Adrenal gland (tissue), 12 donors: ENCODE results near the gene HSF4. TPM values are rescaled to one million over a fixed set of nuclear protein-coding genes. Genes with fewer than 3 reads are reported as not detected.

Source experiments
- DNase-seq, 7 donors: peaks; one replicate each; pipeline ENCODE4 v3.0.0-alpha.2; 2019 to 2020
- H3K27ac ChIP-seq, 5 donors: fragments of 200-600 bp; sonication (generic) in 4 of 5; 1 replicate in 3 of 5; 2 replicates in 2 of 5; pipeline versions ENCODE4 v1.5.1 to v1.8.0; 2016 to 2020; ENCODE audit warnings: mild to moderate bottlenecking in 1 of 5
- H3K27me3 ChIP-seq: fragments of 200-600 bp; 2 replicates; pipeline ENCODE4 v1.8.0; 2021
- H3K36me3 ChIP-seq, 2 donors: fragments of 200-600 bp; replicated peaks in 1 of 2; 1 replicate in 1 of 2; 2 replicates in 1 of 2; pipeline versions ENCODE4 v1.5.1 to v1.8.0; 2018 to 2022
- H3K4me1 ChIP-seq, 2 donors: fragments of 200-600 bp; replicated peaks in 1 of 2; 1 replicate in 1 of 2; 2 replicates in 1 of 2; pipeline versions ENCODE4 v1.5.1 to v1.8.0; 2018 to 2021
- H3K4me3 ChIP-seq, 4 donors: fragments of 200-600 bp; sonication (generic) in 3 of 4; one replicate each; pipeline ENCODE4 v1.5.1; 2016 to 2018
- H3K9me3 ChIP-seq, 3 donors: fragments of 200-600 bp; sonication (generic) in 1 of 3; replicated peaks in 1 of 3; 1 replicate in 2 of 3; 2 replicates in 1 of 3; pipeline versions ENCODE4 v1.5.1 to v1.8.0; 2016 to 2021
- POLR2A ChIP-seq, 2 donors: fragments of 450-650 bp; IDR thresholded peaks; one replicate each; pipeline ENCODE4 v1.6.1; 2017; ENCODE audit warnings: antibody characterized with exemption in 2 of 2, mild to moderate bottlenecking in 2 of 2, moderate library complexity in 1 of 2
- WGBS, 4 donors: extraction: QIAGEN DNeasy Blood & Tissue Kit in 2 of 4; methylation state at CpG; one replicate each; pipeline versions ENCODE4 v1.1.5 to v1.1.7; 2013 to 2017; 5-methylcytosine and 5-hydroxymethylcytosine counted together
- intact Hi-C, 2 donors: fragments of 100-400 bp; cut with DNase I; formaldehyde crosslinking; loops; one replicate each; pipeline versions ENCODE4 v1.14.1 to v1.15.0; 2022 to 2023
- polyA plus RNA-seq, 3 donors: library from polyadenylated mRNA; stranded (reverse); fragments of 200-250 nt in 2 of 3; fragments of 350-450 nt in 1 of 3; fragmentation: Illumina TruSeq in 1 of 3; extraction: RNeasy Lipid Tissue Mini Kit (QIAGEN cat#74804) in 1 of 3; gene quantifications; one replicate each; pipeline ENCODE4 v1.2.3, GENCODE V29; 2013 to 2014
- total RNA-seq, 9 donors: library from RNA; depleted of rRNA in 4 of 9; stranded (reverse); fragments of >200 nt in 4 of 9; fragments of 120-200 nt in 1 of 9; fragmentation: NEBNext Ultra II Directional in 1 of 9; extraction: Animal tissue kit (Norgen Biotek cat#: 25700) in 1 of 9; gene quantifications; one replicate each; pipeline versions ENCODE4 v1.1.0 to v1.2.4, GENCODE V29; 2013 to 2023
- TF ChIP-seq, protein P1 (sequence below), 6 experiments: fragments of 450-650 bp in 4 of 6; fragments of 200-600 bp in 2 of 6; sonication (generic) in 1 of 6; IDR thresholded peaks; 1 replicate in 5 of 6; 2 replicates in 1 of 6; pipeline versions ENCODE4 v1.5.1 to v1.8.0; 2016 to 2021; ENCODE audit warnings: antibody characterized with exemption in 6 of 6, mild to moderate bottlenecking in 2 of 6, moderate library complexity in 1 of 6
- donor health status: healthy with polysubstance abuse.
- donor health status: Bipolar disorder and iron deficiency.
- donor health status: DM: yes; HTN: yes; CAD: no.
- donor health status: DM: no; HTN: no; CAD: no.
- donor health status: DM: no; HTN: no; CAD: no.
- donor health status: DM: yes; HTN: yes; CAD: no.

HSF4 gene
- total and polyA plus RNA-seq, 12 donors: 5.9 to 700 (median 49.4) TPM

DNA sequence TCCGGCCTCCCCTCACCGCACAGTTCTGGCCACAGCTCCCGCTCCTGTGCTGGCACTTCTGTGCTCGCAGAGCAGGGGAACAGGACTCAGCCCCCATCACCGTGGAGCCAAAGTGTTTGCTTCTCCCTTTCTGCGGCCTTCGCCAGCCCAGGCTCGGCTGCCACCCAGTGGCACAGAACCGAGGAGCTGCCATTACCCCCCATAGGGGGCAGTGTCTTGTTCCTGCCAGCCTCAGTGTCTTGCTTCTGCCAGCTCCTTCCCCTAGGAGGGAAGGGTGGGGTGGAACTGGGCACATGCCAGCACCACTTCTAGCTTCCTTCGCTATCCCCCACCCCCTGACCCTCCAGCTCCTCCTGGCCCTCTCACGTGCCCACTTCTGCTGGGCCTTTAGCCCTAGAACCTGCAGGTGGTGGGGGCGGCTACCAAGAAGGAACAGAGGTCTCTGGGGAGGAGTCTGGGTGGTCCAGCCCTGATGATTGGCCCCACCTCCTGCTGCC is 33.7 kb downstream of the HSF4 start:
- H3K27ac ChIP-seq: peak overlapping the region in 2 of 5 donors; percentile 32 to 45
- H3K36me3 ChIP-seq: peaks cover 0 to 63% of the 10 kb centered on the region in 2 donors
- intact Hi-C loops: no loop called here

DNA sequence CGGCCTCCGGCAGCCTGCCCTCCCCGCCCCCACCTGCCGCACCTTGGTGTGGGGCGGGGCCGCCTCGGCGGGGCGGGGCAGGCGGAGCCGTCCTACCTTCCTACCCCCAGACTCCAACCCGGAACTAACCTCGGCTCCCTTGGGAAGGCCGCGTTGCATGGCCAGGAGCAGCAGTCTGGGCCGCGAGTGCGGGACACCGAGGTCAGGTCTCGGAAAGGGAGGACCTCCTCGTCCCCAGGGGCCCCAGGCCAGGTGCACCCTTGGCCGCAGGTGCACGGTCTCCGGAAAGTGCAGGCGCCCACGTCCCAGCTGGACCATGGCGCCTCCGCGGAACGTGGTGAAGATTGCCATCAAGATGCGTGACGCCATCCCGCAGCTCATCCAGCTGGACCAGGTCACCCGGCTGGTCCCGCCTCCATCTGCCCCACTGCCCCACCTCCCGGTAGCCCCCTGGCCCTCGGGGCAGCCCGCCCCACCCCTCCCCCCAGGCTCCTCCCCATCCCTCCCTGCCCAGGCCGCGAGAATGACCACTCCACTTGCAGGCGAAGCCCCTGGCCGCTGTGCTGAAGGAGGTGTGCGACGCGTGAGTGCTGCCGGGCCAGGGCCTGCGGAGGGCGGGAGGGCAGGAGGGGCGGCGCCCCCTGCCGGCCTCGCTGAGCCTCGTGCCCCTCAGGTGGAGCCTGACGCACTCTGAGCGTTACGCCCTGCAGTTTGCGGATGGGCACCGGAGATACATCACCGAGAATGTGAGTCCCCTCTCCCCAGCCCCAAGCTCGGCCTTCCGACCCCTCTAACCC is 34.7 kb downstream of the HSF4 start, which contains the start of gene ELMO3:
Gene ELMO3 (plus strand): TSS at position 121 of the 797 bp plus-strand sequence. CDS start 196 bp downstream, at position 317.
- Histone ChIP-seq H3K27me3 (no peaks in the 10 kb centered on the region), H3K36me3 (peaks cover 0 to 55% of the 10 kb centered on the region in 2 donors), H3K4me3 (peak within 1 kb of the TSS in 1 of 4 donors; percentile 32), H3K4me1 (peaks cover 0 to 5% of the 10 kb centered on the region in 2 donors), H3K9me3 (no peaks in the 10 kb centered on the region), H3K27ac (peak within 1 kb of the TSS in 2 of 5 donors; percentile 33 to 45)
- intact Hi-C loops: no loop called here
- TF ChIP-seq, protein P1, sequence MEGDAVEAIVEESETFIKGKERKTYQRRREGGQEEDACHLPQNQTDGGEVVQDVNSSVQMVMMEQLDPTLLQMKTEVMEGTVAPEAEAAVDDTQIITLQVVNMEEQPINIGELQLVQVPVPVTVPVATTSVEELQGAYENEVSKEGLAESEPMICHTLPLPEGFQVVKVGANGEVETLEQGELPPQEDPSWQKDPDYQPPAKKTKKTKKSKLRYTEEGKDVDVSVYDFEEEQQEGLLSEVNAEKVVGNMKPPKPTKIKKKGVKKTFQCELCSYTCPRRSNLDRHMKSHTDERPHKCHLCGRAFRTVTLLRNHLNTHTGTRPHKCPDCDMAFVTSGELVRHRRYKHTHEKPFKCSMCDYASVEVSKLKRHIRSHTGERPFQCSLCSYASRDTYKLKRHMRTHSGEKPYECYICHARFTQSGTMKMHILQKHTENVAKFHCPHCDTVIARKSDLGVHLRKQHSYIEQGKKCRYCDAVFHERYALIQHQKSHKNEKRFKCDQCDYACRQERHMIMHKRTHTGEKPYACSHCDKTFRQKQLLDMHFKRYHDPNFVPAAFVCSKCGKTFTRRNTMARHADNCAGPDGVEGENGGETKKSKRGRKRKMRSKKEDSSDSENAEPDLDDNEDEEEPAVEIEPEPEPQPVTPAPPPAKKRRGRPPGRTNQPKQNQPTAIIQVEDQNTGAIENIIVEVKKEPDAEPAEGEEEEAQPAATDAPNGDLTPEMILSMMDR (IDR thresholded peaks at IDR 0.05): peak in 3 of 6 experiments; percentile 14 to 53 (median 28)
- no peak for TF ChIP-seq POLR2A (IDR thresholded peaks at IDR 0.05)
- DNase-seq: no peak
- WGBS, 4 donors: 38 to 49% (median 45%) methylated on average over 26 to 61 of the region's 61 CpGs

More for the DNA sequence above, 33.7 kb downstream of the HSF4 start:
- Histone ChIP-seq H3K27me3 (no peaks in the 10 kb centered on the region), H3K4me3 (no peak overlapping the region), H3K9me3 (no peaks in the 10 kb centered on the region), H3K4me1 (peaks cover 3 to 13% of the 10 kb centered on the region in 2 donors)
- DNase-seq: peak in 6 of 7 donors; percentile 70 to 83 (median 74)
- WGBS, 4 donors: 44 to 67% (median 47%) methylated on average over 4 to 12 of the region's 12 CpGs
- TF ChIP-seq, protein P1 (IDR thresholded peaks at IDR 0.05): peak; percentile 63 to 87 (median 76)
- TF ChIP-seq POLR2A (IDR thresholded peaks at IDR 0.05): no peak

DNA sequence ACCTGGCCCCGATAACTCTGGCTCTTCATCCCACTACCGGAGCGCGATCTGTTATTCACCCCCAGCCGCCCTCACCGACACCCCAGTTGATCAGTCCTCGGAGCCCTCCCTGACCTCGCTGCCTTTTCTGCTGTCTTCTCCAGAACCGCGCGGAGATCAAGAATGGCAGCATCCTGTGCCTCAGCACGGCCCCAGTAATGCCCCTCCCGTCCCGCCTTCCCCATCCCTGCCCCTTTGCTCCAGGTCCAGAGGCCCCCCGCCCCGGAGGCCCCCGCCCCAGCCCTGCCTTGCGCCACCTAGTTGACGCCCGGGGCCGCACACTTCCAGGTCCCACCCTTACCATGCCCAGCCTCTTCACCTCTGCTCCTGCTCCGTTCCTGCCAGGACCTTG is 35.3 kb downstream of the HSF4 start:
- intact Hi-C loops: no loop called here
- peaks cover 0 to 5% of the 10 kb centered on the region in 2 donors for H3K4me1 ChIP-seq
- WGBS, 4 donors: 29 to 67% (median 42%) methylated on average over 14 to 22 of the region's 22 CpGs
- TF ChIP-seq POLR2A (IDR thresholded peaks at IDR 0.05): no peak
- TF ChIP-seq, protein P1 (IDR thresholded peaks at IDR 0.05): peak in 1 of 6 experiments; percentile 9
- no peaks in the 10 kb centered on the region for H3K27me3 ChIP-seq
- no peak for DNase-seq
- H3K36me3 ChIP-seq: peaks cover 0 to 49% of the 10 kb centered on the region in 2 donors
- H3K4me3 ChIP-seq: no peak overlapping the region
- no peak overlapping the region for H3K27ac ChIP-seq
- H3K9me3 ChIP-seq: no peaks in the 10 kb centered on the region

DNA sequence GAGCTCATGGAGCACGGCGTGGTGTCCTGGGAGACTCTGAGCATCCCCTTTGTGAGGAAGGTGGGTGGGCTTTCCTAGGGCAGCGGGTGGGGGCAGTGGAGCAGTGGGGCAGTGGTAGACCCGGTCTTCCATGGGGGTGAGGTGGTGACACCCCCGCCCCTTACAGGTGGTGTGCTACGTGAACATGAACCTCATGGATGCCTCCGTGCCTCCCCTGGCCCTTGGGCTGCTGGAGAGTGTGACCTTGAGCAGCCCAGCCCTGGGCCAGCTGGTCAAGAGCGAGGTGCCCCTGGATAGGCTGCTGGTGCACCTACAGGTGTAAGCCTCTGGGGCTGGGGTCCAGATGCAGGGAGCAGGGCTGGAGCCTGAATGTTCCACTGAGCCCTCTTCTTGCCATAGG is 35.9 kb downstream of the HSF4 start:
- Histone ChIP-seq H3K4me1 (peaks cover 0 to 5% of the 10 kb centered on the region in 2 donors), H3K27ac (no peak overlapping the region), H3K27me3 (no peaks in the 10 kb centered on the region), H3K36me3 (peaks cover 0 to 42% of the 10 kb centered on the region in 2 donors), H3K9me3 (no peaks in the 10 kb centered on the region), H3K4me3 (no peak overlapping the region)
- DNase-seq: no peak
- intact Hi-C loops: no loop called here
- WGBS, 4 donors: 69 to 91% (median 80%) methylated on average over 4 to 8 of the region's 8 CpGs
- TF ChIP-seq, protein P1 (IDR thresholded peaks at IDR 0.05): no peak
- no peak for TF ChIP-seq POLR2A (IDR thresholded peaks at IDR 0.05)
